NOMO-1 (cell line): ENCODE data around the gene GARS1.
A peak's percentile ranks its signal among the peaks of the same experiment; 100 is the strongest.

ENCODE experiments used
- DNase-seq, 2 experiments: peaks; one replicate each; lab custom pipeline; 2025; ENCODE audit not compliant: unreplicated experiment in 2 of 2; lab: John Stamatoyannopoulos, UW

Gene GARS1

GRCh38 chr7:30652698-30653641, 58.3 kb downstream of the GARS1 start:
- DNase-seq, result no peak

- DNase-seq, result no peak
Observed at GRCh38 chr7:30654296-30655090, 59.8 kb downstream of the GARS1 start.

GRCh38 chr7:30655096-30655970, 60.7 kb downstream of the GARS1 start:
- DNase-seq, result no peak

GRCh38 chr7:30656006-30656957, 61.6 kb downstream of the GARS1 start:
- DNase-seq, result no peak

GRCh38 chr7:30657131-30657530, 62.5 kb downstream of the GARS1 start:
- DNase-seq, result no peak

GRCh38 chr7:30658479-30659074, 63.9 kb downstream of the GARS1 start:
- DNase-seq, result peak; percentile 14 to 20

- DNase-seq, result no peak
Observed at GRCh38 chr7:30659312-30659711, 64.6 kb downstream of the GARS1 start.

GRCh38 chr7:30660331-30661255, 65.9 kb downstream of the GARS1 start:
- no peak for DNase-seq

GRCh38 chr7:30661926-30662325, 67.2 kb downstream of the GARS1 start:
- no peak for DNase-seq

- DNase-seq, result no peak
Observed at GRCh38 chr7:30662431-30662939, 67.8 kb downstream of the GARS1 start.

GRCh38 chr7:30663414-30663813, 68.7 kb downstream of the GARS1 start:
- DNase-seq, result no peak

- no peak for DNase-seq
Observed at GRCh38 chr7:30664184-30664885, 69.7 kb downstream of the GARS1 start.

- DNase-seq, result no peak
Observed at GRCh38 chr7:30665043-30665442, 70.4 kb downstream of the GARS1 start.

GRCh38 chr7:30665449-30665848, 70.8 kb downstream of the GARS1 start:
- no peak for DNase-seq

GRCh38 chr7:30667172-30667571, 72.5 kb downstream of the GARS1 start:
- no peak for DNase-seq

- no peak for DNase-seq
Observed at GRCh38 chr7:30668102-30668501, 73.4 kb downstream of the GARS1 start.

GRCh38 chr7:30671793-30672465, 77.3 kb downstream of the GARS1 start:
- peak in 1 of 2 experiments; percentile 39 for DNase-seq
